AG04449 (cell line): ENCODE data around the gene NPBWR2.
"Not testable (repeated sequence)": the region's sequence is repeated elsewhere in the genome, so short reads cannot be mapped to it uniquely, and the experiment has no call there.

Experiments
- CTCF ChIA-PET: fragments of 350-600 bp; formaldehyde crosslinking; extraction: SDS; loops from one replicate; lab custom pipeline; 2021; ENCODE audit warnings: antibody characterized with exemption; lab: Yijun Ruan, JAX
- POLR2A ChIA-PET: fragments of 400-600, 350-600 bp; formaldehyde crosslinking; extraction: SDS; loops from one replicate; lab custom pipeline; 2020; ENCODE audit warnings: antibody characterized with exemption, inconsistent platforms; lab: Yijun Ruan, JAX
- DNase-seq: peaks from one replicate; pipeline ENCODE4 v3.0.0-alpha.2; 2010; ENCODE audit warnings: low read depth, low spot score
- H3K4me3 ChIP-seq: 2 replicates; pipeline ENCODE4 v1.5.1; 2011; ENCODE audit warnings: low read depth, mild to moderate bottlenecking, control low read depth, low read length
- CTCF ChIP-seq: IDR thresholded peaks from one replicate; pipeline ENCODE4 v1.5.1; 2011; ENCODE audit warnings: mild to moderate bottlenecking, moderate library complexity, low read length, control low read depth, inconsistent platforms; ENCODE audit not compliant: insufficient read depth; ENCODE audit errors: missing control alignments

NPBWR2 gene

GRCh38 chr20:64130271-64130670, 22.9 kb upstream of the NPBWR2 start:
- ChIA-PET CTCF (no interaction called here), POLR2A (no interaction called here)
- H3K4me3 ChIP-seq: no peak overlapping the region
- DNase-seq: no peak
- TF ChIP-seq CTCF: no peak

GRCh38 chr20:64129146-64129782, 21.9 kb upstream of the NPBWR2 start:
- POLR2A ChIA-PET: no interaction called here
- TF ChIP-seq CTCF: no peak
- no peak overlapping the region for H3K4me3 ChIP-seq
- CTCF ChIA-PET: no interaction called here
- no peak for DNase-seq

GRCh38 chr20:64123517-64123916, 16.2 kb upstream of the NPBWR2 start:
- POLR2A ChIA-PET, DNase-seq, H3K4me3 ChIP-seq: not testable (repeated sequence)
- CTCF ChIA-PET: interaction anchor here (4.6 to 4.8 kb wide), 2 partner anchors 14 to 42 kb away, joined by 51 to 52 read pairs; partner anchors contain the start of genes LKAAEAR1, NPBWR2, OPRL1 and RGS19

- CTCF ChIA-PET: interaction anchor here (0.9 to 4.8 kb wide), 4 partner anchors 13 to 142 kb away, joined by 3 to 69 read pairs (median 52); partner anchors contain the start of genes C20orf204, LKAAEAR1, NPBWR2 and OPRL1
- DNase-seq, H3K4me3 ChIP-seq, POLR2A ChIA-PET: not testable (repeated sequence)
Measured at GRCh38 chr20:64122927-64123326, 15.6 kb upstream of the NPBWR2 start.

- TF ChIP-seq CTCF: no peak
- ChIA-PET CTCF (interaction anchor here (0.8 to 4.8 kb wide), 17 partner anchors 12 to 898 kb away, joined by 3 to 69 read pairs (median 6); partner anchors contain the start of genes C20orf204, LKAAEAR1, NPBWR2 and OPRL1), POLR2A (no interaction called here)
- DNase-seq: no peak
- H3K4me3 ChIP-seq: no peak overlapping the region
Measured at GRCh38 chr20:64121586-64121985, 14.2 kb upstream of the NPBWR2 start.

GRCh38 chr20:64119681-64120341, 12.4 kb upstream of the NPBWR2 start:
- no peak overlapping the region for H3K4me3 ChIP-seq
- no peak for TF ChIP-seq CTCF
- CTCF ChIA-PET: interaction anchor here (0.6 to 4.8 kb wide), 26 partner anchors 10 to 624 kb away, joined by 3 to 69 read pairs (median 4); partner anchors contain the start of genes C20orf204, LKAAEAR1, NPBWR2 and OPRL1
- POLR2A ChIA-PET: no interaction called here
- no peak for DNase-seq

GRCh38 chr20:64119301-64119680, 11.9 kb upstream of the NPBWR2 start:
- POLR2A ChIA-PET: interaction anchor here (0.7 kb wide), 1 partner anchor 57 kb away, joined by 3 read pairs; no protein-coding TSS in a partner anchor
- TF ChIP-seq CTCF: no peak

GRCh38 chr20:64117432-64117777, 10.0 kb upstream of the NPBWR2 start:
- CTCF ChIA-PET: interaction anchor here (1.3 kb wide), 1 partner anchor 64 kb away, joined by 3 read pairs; no protein-coding TSS in a partner anchor
- DNase-seq, H3K4me3 ChIP-seq, POLR2A ChIA-PET: not testable (repeated sequence)

More at GRCh38 chr20:64119301-64119680, 11.9 kb upstream of the NPBWR2 start:
- no peak overlapping the region for H3K4me3 ChIP-seq
- DNase-seq: no peak
- CTCF ChIA-PET: interaction anchor here (1.0 to 4.8 kb wide), 13 partner anchors 10 to 623 kb away, joined by 3 to 69 read pairs (median 6); partner anchors contain the start of genes C20orf204, LKAAEAR1, NPBWR2 and OPRL1
